Stimulated activated CD8-positive, alpha-beta memory T cell treated with anti-CD3 and anti-CD28 coated beads, Interleukin-15, amount 100 ng/mL, for 4 hours (primary cell): ENCODE results near the gene OR6S1.
"Not testable (repeated sequence)": the region's sequence is repeated elsewhere in the genome, so short reads cannot be mapped to it uniquely, and the experiment has no call there.

ENCODE experiments used
- DNase-seq, 2 donors: peaks; one replicate each; pipeline ENCODE4 v3.0.0-alpha.2; 2020; ENCODE audit warnings: low read depth in 2 of 2

The OR6S1 gene

DNA sequence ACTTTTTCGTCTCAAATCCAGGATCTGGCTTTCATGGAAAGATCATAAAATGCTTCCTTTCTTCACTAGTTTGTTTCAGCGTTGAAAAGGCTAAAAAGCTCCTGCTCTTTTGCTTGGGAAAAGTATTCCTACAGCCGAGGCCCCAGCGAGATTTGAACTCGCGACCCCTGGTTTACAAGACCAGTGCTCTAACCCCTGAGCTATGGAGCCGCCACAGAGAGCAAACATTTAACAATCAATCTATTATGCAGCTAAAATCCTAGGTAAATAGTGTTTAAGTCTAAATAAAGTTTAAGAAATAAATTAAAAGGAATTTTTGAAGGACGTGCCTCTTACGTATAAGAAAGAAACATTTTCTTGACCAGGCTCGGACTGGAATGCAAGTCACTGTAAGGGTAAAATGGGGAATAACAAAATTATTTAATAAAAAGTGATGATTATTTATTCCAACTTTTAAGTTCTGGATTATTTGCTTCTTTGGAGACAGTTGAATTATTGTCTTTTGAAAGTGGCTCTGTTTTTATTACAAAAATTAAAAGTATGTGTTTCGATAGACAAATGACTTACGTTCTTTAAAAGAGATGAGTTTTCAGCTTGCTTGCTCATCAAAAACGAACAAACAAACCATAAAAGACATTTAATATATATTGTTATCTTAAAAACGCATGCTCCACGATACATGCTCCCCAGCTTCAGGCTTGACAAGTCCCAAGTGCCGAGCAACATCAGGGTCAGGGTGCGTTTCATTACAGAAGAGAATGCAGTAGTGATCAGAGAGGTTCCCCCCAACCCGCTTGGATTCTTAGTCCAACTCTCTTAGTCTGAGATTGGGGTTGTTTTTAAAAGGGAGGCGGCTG is 10.2 kb downstream of the OR6S1 start:
- DNase-seq: no peak

DNA sequence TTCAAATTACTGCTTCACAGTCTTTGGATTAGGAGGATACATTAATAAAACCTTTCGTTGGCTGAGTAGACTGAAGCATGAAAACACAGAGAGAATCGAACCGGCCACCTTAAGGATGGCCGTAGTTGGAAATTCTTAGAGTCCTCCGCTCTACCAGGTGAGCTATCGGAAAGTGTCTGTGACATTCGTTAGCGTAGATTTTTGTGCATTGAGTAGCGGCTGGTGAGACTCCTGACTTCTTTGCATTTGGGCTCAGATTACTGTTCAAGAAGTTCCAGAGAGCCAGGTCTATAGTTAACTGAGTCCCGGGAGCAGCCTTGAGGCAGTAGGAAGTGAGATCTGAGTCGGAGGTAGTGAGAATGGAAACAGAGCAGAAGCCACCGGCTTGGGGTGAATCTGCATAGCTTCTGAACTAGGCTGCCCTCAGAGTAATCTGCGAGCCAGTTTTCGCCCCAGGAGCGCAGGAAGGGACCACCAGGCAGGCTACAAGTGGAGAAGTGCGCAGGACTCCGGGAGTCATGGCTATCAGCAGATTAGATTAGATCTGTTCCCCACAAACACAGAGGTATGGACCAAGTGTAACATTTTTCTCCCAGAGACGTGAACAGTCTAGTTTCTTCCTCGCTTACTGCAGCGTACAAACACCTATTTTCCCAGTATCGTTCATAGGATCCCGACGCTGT is 11.0 kb downstream of the OR6S1 start:
- no peak for DNase-seq

DNA sequence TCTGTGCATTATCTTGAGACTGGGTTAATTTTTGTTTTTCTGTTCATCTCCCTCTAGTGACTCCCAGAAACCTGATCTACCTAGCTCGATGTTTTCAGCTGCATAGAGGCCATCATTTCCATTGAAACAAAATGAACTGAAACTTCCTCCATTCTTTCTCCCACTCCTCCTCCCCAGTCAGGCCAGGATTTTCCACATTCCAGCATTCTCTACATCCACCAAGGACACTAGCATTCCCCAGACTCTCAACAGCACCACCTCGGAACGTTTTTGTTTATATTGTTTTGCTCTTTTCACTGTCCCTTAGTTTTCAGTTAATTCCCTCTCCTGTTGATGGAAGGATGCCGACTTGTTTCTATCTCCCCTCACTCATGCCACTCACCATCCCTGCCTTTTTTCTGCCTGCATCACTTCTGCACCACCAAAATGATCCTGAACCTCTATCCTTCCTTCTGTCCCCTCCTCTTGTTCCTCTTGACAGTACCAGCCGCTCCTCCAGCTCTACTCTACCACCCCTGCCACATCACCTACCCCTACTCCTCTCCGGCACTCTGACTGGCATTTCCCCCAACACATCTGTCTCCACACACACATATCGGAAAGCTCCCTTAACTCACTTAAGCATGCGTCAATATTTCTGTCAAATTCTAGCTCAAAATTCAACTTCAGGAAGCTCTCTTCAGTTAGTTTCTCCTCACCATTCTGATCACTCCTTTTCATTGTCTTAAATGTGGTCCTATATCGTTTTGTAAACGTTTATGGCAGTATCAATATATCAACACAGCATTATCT is 13.2 kb downstream of the OR6S1 start:
- DNase-seq: no peak

DNA sequence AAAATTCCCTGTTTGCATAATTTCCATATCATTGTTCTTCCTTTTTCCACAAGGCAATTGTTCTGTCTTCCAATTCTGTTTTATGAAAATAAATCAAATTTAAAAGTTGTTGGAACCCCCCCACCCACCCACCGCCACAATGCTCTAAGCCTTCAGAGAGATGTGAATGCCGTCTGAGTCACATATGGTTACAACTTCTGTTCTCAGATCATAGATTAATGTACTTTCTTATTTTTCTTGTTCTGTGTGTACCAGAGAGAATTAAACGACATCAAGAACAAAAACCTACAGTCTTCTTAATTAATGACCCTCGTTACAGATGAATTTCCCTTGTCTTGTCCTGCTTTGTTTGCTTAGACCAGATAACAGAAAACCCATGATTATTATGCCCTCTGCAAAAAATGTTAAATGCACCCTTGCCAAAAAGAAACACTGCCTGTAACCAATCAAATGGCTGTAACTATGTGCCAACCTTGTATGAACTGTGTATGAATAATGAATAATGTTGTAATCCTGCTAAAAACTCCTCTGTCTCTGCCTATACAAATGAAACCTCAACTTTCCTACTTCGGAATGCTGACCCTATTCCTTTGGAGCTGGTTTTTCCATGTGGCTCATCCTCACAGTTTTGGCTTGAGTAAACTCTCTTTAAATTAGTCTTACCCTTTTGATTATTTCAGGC is 14.0 kb downstream of the OR6S1 start:
- DNase-seq: no peak

DNA sequence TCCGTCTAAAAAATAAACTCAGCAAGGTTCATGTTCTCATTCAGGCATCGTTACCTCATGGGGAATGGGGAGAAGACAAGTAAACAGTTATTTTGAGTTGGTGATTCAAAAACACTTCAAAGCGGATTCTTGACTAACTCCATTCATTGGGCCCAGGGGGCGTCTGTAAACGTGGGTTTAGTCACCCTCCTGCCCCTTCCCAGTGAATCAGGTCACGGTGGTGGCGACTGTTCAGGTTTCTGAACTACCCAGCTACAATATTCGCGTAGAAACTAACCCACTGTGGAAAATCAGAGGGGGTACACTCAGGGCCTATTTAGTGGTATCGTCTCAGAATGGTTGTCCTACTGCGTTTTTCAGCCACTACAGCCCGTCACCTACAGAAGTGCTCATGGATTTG is 15.2 kb downstream of the OR6S1 start:
- no peak for DNase-seq

DNA sequence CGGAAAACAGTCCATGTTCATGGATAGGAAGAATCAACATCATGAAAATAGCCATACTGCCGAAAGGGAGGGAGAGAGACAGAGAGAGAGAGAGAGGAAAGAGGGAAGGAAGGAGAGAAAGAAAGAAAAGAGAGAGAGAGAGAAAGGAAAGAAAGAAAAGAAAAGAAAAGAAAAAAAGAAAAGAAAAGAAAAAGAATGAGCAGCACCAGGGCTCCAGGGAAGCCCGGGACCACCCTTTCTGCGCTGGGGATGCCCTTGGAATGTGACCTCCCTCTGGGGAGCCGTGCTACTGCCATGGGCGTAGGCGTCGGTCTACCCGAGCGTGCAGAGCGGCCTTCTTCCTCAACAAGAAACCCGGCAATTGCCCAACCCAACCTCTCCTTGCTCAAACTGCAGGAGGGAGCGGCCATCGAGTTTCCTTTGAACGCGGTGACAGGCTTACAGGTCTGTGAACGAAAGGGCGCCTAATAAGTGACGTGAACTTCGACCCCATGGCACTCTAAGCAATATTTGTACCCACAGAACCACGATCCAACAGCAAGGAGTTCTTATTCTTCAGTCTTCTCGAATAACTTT is 16.9 kb downstream of the OR6S1 start:
- DNase-seq: no peak

DNA sequence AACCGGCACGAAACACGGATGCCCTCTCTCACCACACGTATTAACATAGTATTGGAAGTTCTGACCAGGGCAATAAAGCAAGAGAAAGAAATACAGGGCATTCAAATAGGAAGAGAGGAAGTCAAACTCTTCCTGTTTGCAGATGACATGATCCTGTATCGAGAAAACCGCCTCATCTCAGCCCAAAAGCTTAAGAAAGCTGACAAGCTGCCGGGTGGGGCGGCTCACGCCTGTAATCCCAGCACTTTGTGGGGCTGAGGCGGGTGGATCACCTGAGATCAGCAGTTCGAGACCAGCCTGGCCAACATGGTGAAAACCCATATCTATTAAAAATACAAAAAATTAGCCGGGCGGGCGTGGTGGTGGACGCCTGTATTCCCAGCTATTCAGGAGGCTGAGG is 17.7 kb downstream of the OR6S1 start:
- no peak for DNase-seq

DNA sequence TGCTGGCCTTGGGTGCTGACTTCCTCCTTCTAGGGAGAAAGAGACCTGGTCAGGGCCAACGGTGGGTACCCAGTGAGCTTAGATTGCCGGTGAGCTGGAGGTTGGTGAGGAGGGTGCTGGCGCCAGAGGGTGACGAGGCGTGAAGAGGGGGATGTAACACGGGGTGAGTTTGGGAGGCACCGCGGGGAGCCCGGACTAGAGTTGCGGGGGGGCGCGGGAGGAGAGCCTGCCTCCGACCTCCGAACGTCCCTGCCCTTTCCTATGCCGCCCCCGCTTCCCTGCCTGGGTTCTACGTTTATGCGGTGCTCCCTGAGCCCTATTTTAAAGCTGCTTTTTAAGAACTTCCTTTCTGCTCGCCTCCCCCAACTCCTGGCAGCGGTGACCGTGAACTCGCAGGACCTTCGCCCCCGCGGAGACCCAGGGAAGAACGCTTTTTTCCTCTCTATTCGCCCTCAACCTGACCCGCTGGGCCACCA is 18.6 kb downstream of the OR6S1 start:
- DNase-seq: no peak

DNA sequence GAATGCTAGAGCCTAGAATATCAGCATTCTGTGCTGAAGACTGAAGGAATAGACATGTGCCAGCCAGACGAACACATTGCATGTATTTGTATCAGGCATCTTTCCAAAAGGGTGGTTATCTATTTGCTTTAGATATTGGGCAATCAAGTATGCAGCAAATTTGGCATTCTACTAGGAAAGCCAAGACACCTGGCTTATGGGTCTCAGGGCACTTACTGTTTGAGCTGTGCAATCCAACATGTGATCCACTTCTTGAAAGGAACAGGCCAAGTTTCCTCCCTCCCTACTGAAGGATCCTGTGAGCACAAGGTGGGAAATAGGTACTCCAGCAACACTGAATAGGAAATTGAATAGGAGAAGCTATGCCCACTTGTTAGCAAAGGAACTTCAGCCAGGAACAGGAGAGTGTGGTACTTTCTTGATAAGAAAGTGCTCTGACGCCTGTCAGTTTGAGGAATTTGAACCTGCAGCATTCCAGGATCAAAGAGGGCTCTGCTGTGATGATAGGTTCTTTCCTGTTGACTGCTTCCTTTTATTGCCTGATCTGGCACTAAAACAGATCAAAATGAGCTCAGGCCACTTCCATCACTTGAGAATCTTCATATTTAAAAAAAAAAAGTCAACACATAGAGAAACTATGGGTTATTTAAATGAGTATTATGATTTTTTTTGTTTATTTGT is 20.6 kb downstream of the OR6S1 start:
- no peak for DNase-seq

DNA sequence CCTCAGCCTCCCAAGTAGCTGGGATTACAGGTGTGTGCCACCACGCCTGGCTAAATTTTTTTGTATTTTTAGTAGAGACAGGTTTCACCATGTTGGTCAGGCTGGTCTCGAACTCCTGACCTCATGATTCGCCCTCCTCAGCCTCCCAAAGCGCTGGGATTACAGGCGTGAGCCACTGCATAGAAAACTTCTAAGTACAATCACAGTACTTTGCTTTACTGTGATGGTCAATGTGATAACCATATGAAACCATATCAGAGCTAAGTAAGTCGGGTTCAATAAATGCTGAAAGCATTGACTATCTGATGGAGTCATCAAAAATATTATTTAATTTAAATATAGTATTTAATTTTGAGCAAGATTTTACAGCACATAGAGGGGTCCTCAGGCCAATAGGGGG is 21.8 kb downstream of the OR6S1 start:
- not testable (repeated sequence) for DNase-seq

DNA sequence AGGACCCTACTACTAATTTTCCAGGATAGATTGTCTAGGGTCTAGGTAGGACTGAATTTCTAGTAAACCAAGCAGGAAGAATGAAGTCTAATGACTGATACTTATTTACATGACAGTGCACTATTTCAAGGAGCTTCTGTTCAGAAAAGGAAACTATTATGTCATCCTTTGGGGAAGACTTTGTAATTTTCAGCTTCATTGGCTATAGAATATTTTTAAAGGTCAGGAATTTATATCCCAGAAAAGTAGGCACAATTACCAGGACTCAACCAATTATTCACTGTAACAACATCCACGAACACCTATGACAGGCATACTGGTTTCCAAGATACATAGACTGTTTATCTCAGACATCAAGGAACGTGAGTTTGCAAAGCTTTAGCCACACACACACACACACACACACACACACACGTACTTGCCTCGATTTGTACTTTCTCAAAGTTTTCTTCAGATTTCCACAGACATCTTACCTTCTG is 23.2 kb downstream of the OR6S1 start:
- no peak for DNase-seq

DNA sequence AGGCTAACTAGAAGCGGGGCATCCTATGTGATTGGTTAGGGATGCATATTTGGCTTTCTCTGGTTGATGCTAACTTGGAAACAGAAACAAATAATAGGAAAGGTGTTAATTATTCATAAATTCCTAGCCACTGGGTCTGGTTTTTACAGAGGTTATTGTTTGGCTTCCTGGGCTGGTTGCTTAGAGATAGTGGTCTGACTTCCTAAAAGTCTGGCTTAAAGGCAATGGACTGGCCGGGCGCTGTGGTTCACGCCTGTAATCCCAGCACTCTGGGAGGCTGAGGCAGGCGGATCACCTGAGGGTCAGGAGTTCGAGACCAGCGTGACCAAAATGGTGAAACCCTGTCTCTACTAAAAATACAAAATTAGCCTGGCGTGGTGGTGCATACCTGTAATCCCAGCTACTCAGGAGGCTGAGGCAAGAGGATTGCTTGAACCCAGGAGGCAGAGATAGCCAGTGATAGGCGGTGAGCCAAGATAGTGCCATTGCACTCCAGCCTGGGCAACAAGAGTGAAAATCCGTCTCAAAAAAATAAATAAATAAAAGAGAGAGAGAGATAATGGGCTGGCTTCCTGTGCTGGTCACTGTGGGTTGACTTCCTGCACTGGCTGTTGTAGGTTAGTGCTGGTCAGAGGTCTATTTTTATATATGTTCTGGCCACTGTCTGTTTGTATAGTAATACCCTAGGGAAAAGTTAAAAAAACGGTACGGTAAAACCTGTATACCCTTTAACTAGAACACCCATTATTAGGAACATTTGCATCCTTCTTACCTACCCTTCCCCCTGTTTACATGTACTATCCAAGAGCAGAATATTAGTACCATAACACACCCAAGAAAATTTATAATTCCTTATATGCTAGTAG is 24.1 kb downstream of the OR6S1 start:
- no peak for DNase-seq

DNA sequence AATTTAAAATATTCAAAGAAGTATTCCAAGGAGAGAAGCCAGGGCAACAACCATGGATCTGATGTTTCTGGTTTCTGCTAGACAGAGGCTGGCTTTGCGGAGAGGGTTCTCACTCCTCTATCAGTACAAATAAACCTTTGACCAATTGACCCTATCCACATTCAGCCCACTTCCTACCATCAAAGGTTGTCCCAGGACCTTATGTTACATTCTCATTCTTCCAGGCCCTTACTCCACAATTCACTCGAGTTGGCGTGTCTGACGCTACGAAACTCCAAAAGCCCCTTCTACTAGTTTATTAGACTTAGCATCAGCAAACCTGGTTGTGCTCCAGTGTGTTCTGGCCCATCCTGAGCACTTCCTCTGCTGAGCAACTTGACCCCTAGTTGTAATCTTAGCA is 25.5 kb downstream of the OR6S1 start:
- no peak for DNase-seq

DNA sequence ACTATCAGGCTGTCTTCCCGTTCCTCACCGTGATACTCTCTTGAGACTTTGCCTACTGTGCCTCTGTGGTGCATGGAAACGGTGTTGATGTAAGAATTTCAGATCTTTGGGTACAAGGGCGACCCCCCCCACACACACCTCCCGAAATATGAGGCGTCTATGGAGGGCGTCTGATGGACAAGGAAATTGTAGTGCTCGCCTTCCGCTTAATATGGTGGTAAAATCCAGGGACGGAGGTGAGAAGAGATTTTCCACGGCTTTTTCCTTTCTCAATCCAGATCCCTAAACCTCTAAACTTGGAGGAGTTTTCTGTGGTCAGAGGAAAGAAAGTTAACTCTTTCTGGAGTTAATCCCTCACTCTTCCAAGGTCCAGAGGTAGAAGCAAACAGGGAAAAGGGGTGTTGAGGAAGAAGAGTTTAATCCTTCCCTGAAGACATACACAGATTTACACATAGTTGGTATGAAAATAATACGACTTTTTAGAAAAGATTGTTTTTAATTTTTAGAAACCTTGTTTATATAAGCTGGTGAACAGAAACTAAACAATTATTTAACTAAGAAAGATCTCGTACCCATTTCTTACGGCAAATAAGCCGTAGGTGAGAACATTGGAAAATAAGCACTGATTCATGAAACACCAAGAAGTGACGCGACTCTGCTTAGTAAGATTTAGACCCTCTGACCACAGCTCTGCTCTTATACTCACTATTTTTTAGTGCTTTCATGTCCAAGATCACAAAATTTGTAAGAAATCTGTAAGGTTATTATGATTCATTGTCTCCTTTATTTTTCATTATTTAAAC is 27.3 kb downstream of the OR6S1 start:
- no peak for DNase-seq

DNA sequence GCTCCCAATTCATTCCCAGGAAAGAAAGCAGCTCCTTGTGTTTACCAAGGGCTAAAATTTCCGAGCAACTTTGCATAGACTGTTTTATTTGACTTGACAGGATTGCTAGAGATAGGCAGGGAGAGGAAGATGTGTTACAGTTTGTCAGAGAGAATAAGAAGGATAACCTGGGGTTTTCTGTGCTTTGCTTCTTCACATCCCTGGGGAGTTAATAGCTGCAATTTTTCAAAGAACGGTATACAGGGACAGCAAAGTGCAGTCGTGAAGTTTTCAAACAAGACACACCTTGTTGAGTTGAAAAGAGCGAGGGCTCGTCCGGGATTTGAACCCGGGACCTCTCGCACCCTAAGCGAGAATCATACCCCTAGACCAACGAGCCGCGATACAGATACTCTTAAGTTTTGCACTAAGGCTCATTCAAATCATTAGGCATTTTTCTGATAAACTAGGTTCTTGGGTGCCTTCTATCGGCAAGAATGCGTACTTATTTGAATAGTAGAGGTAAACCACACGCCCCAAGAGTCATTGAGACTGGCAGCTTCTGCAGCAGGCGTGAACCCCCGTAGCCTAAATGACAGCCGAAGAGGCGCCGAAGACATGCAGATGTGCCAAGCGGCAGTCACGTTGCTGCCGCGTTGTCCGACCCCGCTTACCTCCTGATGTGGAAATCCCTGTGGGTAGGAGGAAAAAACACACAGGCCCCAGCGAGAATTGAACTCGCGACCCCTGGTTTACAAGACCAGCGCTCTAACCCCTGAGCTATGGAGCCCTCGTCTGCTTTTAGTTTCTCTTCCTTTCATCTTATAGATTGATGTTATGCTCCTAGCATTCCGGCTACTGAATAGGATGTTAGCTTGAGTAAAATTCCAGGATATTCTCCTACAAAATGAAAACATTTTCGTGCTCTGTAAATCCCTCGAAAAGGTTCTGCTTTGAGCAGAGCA is 28.1 kb downstream of the OR6S1 start:
- DNase-seq: peak; percentile 71 to 78

DNA sequence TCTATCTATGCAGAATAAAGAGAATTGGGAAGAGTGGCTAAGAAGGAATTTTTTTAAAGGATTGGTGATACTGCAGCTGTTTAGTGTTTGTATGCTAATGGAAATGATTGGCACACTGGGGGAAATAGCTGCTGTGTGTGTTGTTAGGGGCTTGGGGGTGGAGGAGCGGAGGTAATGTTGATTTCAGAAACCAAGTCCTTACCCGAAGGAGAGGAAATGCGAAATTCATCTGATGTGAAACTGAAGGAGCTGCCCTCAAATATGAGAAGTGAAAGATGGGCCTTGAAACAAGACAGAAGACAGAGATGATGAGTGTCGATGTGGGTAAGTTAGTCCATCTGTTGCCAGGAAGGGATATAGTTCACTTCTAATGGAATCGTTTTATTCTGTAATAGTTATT is 29.1 kb downstream of the OR6S1 start:
- DNase-seq: no peak

DNA sequence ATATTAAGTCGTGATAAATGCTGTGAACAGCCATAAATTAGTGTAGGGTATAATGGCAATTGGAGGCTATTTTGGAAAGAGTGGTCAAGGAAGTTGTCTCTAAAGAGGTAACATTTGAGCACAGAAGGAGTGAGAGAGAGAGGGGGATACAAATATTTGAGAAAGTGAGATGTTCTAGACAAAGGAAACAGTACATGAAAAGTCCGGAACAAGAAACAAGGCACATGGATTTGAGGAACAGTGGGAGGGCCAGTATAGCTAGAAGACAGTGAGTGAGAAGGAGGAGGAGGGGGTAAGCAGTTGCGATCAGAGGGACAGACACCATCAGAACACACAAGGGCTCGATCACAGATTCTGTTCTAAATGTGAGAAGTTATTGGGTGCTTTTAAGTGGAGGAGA is 30.2 kb downstream of the OR6S1 start:
- no peak for DNase-seq
